Stimulated activated CD4-positive, alpha-beta T cell treated with anti-CD3 and anti-CD28 coated beads, Interleukin-1b, Interleukin-23, amount 100 ng/mL, for 4 hours (primary cell): ENCODE results near the gene LINC00305.

Experiments
- DNase-seq, 2 donors: peaks; one replicate each; pipeline ENCODE4 v3.0.0-alpha.2; 2020; ENCODE audit warnings: low read depth in 2 of 2

LINC00305 gene

GRCh38 chr18:64148988-64149387 lies at the start of gene LINC00305:
Gene LINC00305, minus strand, starts transcription at chr18:64149088.
- DNase-seq, result no peak

GRCh38 chr18:64191069-64191468 lies 42.2 kb upstream of the LINC00305 start:
- no peak for DNase-seq

DNA sequence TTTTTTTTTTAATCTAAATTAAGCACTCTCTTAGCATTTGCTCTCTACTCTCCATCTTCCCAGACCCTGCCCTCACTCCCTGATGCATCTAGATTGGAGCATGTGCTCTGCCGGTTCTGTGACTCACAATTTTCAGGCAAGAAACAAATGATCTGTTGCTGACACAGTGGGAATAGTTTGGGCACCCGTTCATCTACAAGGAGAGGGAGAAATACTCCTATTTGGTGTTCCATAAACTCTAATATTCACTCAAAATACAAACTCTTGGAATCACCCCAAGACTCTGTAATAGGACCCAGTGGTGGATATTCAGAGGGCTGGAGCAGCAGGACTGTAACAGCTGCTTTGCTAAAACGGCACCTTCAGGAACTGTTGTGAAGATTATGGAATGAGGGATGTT lies 37.1 kb upstream of the LINC00305 start:
- DNase-seq, result no peak

GRCh38 chr18:64183665-64184064 lies 34.8 kb upstream of the LINC00305 start:
- no peak for DNase-seq

DNA sequence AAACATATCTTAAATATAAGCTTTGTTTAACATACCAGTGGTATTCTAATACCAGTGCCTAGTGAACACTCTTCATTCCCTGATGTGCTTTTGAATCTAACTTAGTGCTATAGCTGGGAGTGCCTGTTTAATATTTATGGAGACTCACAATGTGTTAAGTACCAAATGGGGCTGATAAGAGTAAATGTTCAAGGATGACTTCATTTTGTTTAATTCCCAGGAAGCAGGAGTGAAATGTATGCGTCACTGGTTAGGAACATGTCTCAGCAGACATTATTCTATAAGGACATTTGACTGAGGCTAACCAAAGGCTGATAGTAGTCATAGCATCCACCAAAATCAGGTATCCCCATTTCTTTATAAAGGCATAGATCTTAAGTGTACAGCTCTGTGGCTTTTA lies 31.7 kb upstream of the LINC00305 start:
- no peak for DNase-seq

- no peak for DNase-seq
These were observed 31.3 kb upstream of the LINC00305 start for GRCh38 chr18:64180171-64180570.

- no peak for DNase-seq
These were observed 30.7 kb upstream of the LINC00305 start for GRCh38 chr18:64179556-64180080.

DNA sequence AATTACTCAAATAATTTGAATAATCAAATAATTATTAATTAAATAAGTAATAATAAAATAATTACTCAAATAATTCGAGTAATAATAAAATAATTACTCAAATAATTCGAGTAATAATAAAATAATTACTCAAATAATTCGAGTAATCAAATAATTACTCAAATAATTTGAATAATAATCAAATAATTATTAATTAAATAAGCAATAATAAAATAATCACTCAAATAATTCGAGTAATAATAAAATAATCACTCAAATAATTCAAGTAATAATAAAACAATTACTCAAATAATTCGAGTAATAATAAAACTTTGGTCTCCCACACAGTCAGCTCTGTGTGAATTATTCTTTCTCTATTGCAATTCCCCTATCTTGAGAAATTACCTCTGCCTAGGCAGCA lies 30.0 kb upstream of the LINC00305 start:
- no peak for DNase-seq

- no peak for DNase-seq
These were observed 26.5 kb upstream of the LINC00305 start for GRCh38 chr18:64175432-64175831.

DNA sequence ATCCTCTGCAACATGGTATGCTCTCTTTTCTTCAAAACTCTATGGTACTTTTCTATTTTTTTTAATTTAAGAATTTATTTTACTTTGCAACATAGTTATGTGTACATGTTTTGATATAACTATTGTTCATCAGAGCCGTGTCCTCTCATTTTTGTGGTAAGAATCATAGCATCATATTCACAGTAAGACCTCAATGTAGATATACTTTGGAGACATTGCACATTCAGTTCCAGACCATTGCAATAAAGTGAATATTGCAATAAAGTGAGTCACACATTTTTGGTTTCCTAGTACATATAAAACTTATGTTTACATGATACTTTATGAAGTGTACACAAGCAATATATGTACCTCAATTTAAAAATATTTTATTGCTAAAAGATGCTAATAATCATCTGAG lies 22.7 kb upstream of the LINC00305 start:
- no peak for DNase-seq

DNA sequence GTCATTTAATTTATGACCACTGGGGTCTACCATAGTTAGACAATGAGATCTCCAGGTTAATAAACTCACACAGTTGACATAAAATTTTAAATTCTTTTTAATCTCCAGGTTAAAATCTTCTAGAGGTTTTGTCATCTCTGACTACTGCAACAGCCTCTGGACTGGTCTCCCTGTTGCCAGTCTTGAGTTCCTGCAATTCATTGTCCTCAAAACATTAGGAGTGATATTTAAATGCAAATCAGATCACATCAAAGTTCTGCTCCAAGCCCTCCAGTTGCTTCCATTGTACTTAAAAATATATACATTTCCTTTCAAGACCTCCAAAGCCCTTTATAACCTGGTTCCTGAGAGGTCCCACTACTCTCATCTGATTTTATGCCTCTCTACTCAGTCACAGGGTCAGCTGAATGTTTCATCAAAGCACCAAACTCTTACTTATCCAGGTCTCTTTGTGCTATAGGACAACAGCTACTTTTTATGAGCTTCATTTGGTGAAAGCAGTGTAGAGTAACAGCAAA lies 18.6 kb upstream of the LINC00305 start:
- no peak for DNase-seq

GRCh38 chr18:64165906-64166305 lies 17.0 kb upstream of the LINC00305 start:
- no peak for DNase-seq

- DNase-seq, result no peak
These were observed 16.0 kb upstream of the LINC00305 start for GRCh38 chr18:64164883-64165282.

GRCh38 chr18:64149916-64150438 lies 1.1 kb upstream of the LINC00305 start:
- no peak for DNase-seq

DNA sequence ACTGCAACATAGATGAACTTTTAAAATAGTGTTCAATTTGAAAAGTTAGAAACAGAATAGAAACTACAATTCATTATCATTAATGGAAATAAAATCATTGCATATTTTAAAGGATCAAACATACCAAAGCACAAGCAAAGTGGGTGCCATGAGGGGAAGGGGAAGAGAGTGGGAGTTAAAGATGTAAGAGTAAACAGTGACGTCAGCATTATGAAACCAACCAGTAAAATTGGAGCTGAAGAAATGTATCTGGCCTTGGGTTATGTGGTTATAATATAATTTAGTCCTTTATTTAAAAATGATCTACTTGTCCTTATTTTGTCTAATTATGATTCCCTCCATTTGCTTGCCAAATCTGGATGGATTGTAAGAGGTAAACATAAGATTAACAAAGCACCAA lies 6.0 kb downstream of the LINC00305 start:
- DNase-seq, result no peak

DNA sequence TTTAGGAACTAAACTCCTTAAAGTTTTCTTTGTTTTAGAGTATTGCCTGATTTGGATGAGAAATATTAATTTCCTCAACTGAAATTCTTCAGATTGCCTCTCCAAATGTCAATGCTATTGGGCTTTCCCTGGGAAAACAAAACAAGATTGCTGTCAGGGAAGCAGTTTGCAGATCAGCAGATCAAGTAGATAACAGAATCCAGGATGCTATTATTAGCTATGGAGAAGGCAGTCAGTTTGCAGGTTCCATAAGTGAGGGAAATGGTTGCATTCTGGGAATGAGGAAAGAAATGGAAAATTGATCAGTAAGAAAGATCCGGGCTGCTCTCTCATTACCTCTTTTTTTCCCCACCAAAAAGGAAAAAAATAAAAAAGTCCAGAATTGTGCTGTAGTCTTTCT lies 11.0 kb downstream of the LINC00305 start:
- DNase-seq, result no peak

DNA sequence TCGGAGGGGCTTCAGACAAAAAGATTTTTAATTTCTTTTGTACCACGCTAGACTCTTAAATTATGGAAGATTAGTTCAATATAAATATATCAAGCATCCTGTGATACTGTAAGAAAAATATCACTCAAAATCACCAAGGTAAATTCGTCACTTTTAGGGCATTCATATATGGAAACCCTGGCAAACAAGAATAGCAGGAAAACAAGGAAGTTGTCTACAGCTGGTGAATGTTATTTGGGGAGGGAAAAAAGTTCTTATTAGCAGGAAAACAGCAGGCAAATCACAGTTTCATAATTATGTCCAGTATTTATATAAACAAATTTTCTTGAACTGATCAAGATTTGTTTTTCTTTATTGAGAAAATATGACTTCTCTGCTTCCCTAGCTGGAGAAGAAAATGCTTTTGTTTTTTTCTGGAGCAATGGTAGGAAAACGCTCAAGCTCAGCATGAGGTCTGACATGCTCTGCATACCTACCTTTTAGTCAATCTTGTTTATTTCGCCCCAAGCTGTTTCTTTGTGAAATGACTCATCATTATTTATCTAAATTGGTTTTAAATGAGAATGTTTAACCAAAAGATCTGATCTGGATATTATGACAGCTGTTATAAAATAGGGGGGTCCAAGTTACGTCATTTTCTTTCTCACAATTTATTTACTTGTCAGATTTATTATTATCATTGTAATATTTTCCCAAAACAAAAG lies 14.7 kb downstream of the LINC00305 start:
- DNase-seq, result no peak

DNA sequence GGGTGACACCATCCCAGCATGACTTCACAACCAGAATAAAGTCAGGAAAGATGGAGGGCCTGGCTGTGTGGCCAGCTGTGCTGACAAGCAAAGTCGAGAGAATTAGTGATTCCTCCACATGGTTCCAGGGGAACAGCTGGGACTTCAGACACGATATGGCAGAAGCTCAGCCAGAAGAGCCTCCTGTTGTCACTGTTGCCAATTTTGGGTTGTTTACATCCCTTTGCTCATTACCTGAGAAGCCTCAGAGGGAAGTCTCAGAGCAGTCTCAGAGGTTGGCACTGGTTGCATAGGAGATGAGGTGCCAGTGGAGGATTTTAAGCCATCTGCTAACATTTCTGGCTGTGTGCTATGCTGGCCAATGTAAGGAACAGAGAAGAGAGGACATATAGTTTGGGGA lies 16.0 kb downstream of the LINC00305 start:
- no peak for DNase-seq

DNA sequence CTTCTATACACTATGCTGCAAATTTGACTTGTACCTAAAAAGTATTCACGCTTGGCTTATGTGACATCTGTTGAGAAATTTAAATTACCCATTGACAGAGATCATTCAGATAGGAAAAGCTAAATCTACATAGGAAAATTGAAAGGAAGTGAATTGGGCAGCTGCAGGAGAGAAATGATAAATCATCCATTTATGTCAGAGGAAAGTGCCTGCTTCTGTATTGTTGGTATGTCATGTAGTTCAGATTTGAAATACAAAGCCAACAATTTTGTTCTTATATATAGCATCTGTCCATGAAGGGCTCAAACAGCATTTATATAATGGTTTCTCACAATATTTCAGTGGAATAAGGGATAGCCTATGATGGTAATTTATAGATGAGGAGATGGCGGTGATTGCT lies 17.6 kb downstream of the LINC00305 start:
- DNase-seq, result no peak

GRCh38 chr18:64127172-64127571 lies 21.7 kb downstream of the LINC00305 start:
- no peak for DNase-seq

- DNase-seq, result no peak
These were observed 29.0 kb downstream of the LINC00305 start for GRCh38 chr18:64119916-64120315.

DNA sequence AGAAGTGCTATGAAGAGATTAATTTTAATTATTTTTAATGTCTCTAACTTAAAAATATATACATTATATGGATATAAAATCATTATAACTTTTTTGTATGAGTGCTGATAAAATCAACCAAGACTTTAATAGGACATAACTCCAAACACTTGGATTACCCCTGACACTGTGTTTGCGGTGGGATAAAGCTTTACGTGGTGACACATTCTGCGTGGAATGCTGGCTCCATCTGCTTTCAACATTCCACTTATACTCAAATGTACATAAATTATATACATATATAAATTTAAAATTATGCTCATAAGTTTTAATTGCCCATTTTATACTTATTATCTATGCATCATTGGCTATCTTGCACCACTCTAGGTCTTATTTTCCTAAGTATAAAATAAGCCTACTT lies 30.5 kb downstream of the LINC00305 start:
- DNase-seq, result no peak

GRCh38 chr18:64116571-64117175 lies 32.2 kb downstream of the LINC00305 start:
- DNase-seq, result no peak
